ENCODE measurements around the gene KCNJ5. TPM values are rescaled to one million over a fixed set of nuclear protein-coding genes. Genes with fewer than 3 reads are reported as not detected.

Gene KCNJ5
- total RNA-seq, 1 donor, result 0.36 TPM

DNA sequence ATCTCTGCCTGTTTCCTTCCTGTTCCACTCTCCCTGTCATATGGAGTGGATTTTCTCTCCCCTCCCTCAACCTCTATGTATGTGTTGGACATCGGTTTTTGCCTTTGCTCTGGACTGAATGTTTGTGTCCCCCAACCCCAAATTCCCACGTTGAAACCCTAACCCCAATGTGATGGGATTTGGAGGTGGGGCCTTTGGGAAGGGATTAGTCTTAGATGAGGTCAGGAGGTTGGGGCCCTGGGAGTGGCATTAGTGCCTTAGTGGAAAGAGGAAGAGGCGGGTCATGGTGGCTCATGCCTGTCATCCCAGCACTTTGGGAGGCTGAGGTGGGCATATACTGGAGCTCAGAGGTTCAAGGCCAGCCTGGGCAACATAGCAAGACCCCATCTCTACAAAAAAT is 39.9 kb downstream of the KCNJ5 start:
- Histone ChIP-seq H3K27me3 (ENCODE audit: insufficient read depth, low read length) (peaks cover 3% of the 10 kb centered on the region), H4K20me1 (ENCODE audit: insufficient read depth, low read length) (no peaks in the 10 kb centered on the region), H3K4me2 (ENCODE audit: insufficient read depth, low read length) (no peak overlapping the region), H2AFZ (ENCODE audit: low read length) (no peak overlapping the region), H3K36me3 (ENCODE audit: insufficient read depth, low read length) (no peaks in the 10 kb centered on the region), H3K4me3 (ENCODE audit: insufficient read depth, low read length) (no peak overlapping the region), H3K4me1 (ENCODE audit: insufficient read depth, low read length) (no peaks in the 10 kb centered on the region), H3K9me3 (ENCODE audit: low read depth, low read length) (no peaks in the 10 kb centered on the region), H3K27ac (ENCODE audit: low read depth, low read length) (no peak overlapping the region), H3K79me2 (ENCODE audit: insufficient read depth, low read length) (no peaks in the 10 kb centered on the region)
- TF ChIP-seq, protein P1, sequence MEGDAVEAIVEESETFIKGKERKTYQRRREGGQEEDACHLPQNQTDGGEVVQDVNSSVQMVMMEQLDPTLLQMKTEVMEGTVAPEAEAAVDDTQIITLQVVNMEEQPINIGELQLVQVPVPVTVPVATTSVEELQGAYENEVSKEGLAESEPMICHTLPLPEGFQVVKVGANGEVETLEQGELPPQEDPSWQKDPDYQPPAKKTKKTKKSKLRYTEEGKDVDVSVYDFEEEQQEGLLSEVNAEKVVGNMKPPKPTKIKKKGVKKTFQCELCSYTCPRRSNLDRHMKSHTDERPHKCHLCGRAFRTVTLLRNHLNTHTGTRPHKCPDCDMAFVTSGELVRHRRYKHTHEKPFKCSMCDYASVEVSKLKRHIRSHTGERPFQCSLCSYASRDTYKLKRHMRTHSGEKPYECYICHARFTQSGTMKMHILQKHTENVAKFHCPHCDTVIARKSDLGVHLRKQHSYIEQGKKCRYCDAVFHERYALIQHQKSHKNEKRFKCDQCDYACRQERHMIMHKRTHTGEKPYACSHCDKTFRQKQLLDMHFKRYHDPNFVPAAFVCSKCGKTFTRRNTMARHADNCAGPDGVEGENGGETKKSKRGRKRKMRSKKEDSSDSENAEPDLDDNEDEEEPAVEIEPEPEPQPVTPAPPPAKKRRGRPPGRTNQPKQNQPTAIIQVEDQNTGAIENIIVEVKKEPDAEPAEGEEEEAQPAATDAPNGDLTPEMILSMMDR (IDR thresholded peaks at IDR 0.05; ENCODE audit: extremely low read depth, low read depth, low read length), result no peak
- peak; percentile 39 for DNase-seq (ENCODE audit: insufficient read length, low spot score, missing footprints)

DNA sequence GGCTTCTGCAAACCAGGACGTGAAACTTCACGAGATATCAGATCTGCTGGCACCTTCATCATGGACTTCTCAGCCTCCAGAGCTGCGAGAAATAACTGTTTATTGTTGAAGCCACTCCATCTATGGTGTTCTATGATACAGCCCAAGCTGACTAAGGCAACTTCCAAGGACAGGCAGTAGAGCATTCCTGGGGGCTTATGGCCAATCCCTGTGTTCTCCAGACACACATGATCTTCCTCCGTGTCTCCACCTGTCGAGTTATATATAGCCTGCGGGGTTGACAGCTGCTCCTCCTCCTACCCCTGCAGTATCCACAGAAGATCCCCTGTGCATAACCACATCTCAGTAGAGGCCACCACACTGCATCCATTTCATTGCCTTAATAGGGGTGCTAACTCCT is 40.5 kb downstream of the KCNJ5 start:
- Histone ChIP-seq H2AFZ (ENCODE audit: low read length) (no peak overlapping the region), H3K4me3 (ENCODE audit: insufficient read depth, low read length) (no peak overlapping the region)

DNA sequence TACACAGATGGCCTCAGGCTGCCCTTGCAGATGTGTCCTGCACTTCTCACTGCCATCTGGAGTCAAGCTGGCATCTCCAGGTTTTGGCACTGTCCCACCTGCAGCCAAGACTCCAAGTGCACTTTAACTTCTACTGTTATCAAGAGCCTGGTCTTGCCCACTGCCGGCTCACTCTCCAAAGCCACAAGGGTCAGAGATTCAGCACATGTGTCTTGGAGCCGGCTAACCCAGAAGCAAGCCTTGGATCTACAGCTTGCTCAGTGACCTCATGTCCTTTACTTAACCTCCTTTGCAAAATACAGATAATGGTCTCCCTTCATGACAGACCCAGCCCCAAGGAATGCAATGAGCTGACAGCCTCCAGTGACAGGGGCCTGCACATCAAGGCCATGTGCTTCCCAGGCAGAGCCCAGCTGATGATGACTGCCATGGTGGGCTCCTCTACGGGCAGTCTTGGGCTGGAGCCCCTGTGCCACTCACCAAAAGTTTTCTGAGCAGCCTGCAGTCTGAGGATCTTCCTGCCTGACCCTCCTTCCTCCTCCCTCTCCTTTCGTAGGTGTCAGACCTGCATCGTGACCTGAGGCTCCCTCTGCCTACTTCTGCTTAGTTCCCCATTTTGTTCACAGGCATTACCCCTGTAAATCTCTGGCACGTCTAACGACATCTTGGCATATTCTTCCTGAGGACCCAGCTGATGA is 42.5 kb downstream of the KCNJ5 start:
- TF ChIP-seq, protein P1 (IDR thresholded peaks at IDR 0.05; ENCODE audit: extremely low read depth, low read depth, low read length), result no peak

More for the DNA sequence above, 40.5 kb downstream of the KCNJ5 start:
- Histone ChIP-seq H3K79me2 (ENCODE audit: insufficient read depth, low read length) (no peaks in the 10 kb centered on the region), H3K27me3 (ENCODE audit: insufficient read depth, low read length) (peaks cover 3% of the 10 kb centered on the region), H3K4me1 (ENCODE audit: insufficient read depth, low read length) (no peaks in the 10 kb centered on the region), H3K9me3 (ENCODE audit: low read depth, low read length) (no peaks in the 10 kb centered on the region), H3K27ac (ENCODE audit: low read depth, low read length) (no peak overlapping the region), H3K36me3 (ENCODE audit: insufficient read depth, low read length) (no peaks in the 10 kb centered on the region), H3K4me2 (ENCODE audit: insufficient read depth, low read length) (no peak overlapping the region), H4K20me1 (ENCODE audit: insufficient read depth, low read length) (no peaks in the 10 kb centered on the region)
- TF ChIP-seq, protein P1 (IDR thresholded peaks at IDR 0.05; ENCODE audit: extremely low read depth, low read depth, low read length), result no peak
- DNase-seq (ENCODE audit: insufficient read length, low spot score, missing footprints), result peak; percentile 67

DNA sequence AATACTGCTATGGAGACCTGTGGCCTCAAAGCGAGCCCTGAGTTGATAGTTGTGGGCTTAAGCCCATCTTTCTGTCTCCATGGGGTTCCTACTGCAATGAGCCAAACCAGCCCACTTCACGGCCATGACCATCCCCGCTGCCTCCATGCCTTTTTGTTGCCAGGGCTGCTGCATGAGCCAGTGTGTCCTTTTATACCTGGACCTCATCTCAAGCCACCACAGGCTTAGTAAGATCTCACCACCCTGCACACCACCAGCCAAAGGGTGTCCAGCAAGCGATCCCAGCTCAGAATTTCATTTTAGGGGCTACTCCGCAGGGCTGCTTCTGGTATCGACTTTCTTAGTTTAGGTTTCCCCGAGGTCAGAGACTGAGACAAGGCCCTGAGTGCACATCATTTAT is 43.2 kb downstream of the KCNJ5 start:
- TF ChIP-seq, protein P1 (IDR thresholded peaks at IDR 0.05; ENCODE audit: extremely low read depth, low read depth, low read length), result no peak
- no peaks in the 10 kb centered on the region for H3K36me3 ChIP-seq (ENCODE audit: insufficient read depth, low read length)
- no peak overlapping the region for H3K27ac ChIP-seq (ENCODE audit: low read depth, low read length)
- H3K79me2 ChIP-seq (ENCODE audit: insufficient read depth, low read length), result no peaks in the 10 kb centered on the region
- H3K4me2 ChIP-seq (ENCODE audit: insufficient read depth, low read length), result no peak overlapping the region
- DNase-seq (ENCODE audit: insufficient read length, low spot score, missing footprints), result peak; percentile 76
- H4K20me1 ChIP-seq (ENCODE audit: insufficient read depth, low read length), result no peaks in the 10 kb centered on the region
- no peak overlapping the region for H2AFZ ChIP-seq (ENCODE audit: low read length)
- H3K4me1 ChIP-seq (ENCODE audit: insufficient read depth, low read length), result no peaks in the 10 kb centered on the region
- no peaks in the 10 kb centered on the region for H3K9me3 ChIP-seq (ENCODE audit: low read depth, low read length)
- no peak overlapping the region for H3K4me3 ChIP-seq (ENCODE audit: insufficient read depth, low read length)
- no peaks in the 10 kb centered on the region for H3K27me3 ChIP-seq (ENCODE audit: insufficient read depth, low read length)

More for the DNA sequence above, 42.5 kb downstream of the KCNJ5 start:
- no peak overlapping the region for H3K4me3 ChIP-seq (ENCODE audit: insufficient read depth, low read length)
- no peaks in the 10 kb centered on the region for H3K79me2 ChIP-seq (ENCODE audit: insufficient read depth, low read length)
- peak; percentile 35 for DNase-seq (ENCODE audit: insufficient read length, low spot score, missing footprints)
- H3K36me3 ChIP-seq (ENCODE audit: insufficient read depth, low read length), result no peaks in the 10 kb centered on the region
- no peaks in the 10 kb centered on the region for H4K20me1 ChIP-seq (ENCODE audit: insufficient read depth, low read length)
- no peaks in the 10 kb centered on the region for H3K9me3 ChIP-seq (ENCODE audit: low read depth, low read length)
- no peaks in the 10 kb centered on the region for H3K4me1 ChIP-seq (ENCODE audit: insufficient read depth, low read length)
- no peak overlapping the region for H3K27ac ChIP-seq (ENCODE audit: low read depth, low read length)
- no peak overlapping the region for H3K4me2 ChIP-seq (ENCODE audit: insufficient read depth, low read length)
- no peak overlapping the region for H2AFZ ChIP-seq (ENCODE audit: low read length)
- H3K27me3 ChIP-seq (ENCODE audit: insufficient read depth, low read length), result no peaks in the 10 kb centered on the region
